NOMO-1 (cell line): ENCODE measurements around the gene CDC42EP5.
A peak's percentile ranks its signal among the peaks of the same experiment; 100 is the strongest.

ENCODE experiments used
- DNase-seq, 2 experiments: peaks; one replicate each; lab custom pipeline; 2025; ENCODE audit not compliant: unreplicated experiment in 2 of 2; lab: John Stamatoyannopoulos, UW

CDC42EP5 gene

GRCh38 chr19:54462655-54463530, 10.2 kb downstream of the CDC42EP5 start:
- peak; percentile 74 to 78 for DNase-seq

GRCh38 chr19:54462047-54462654, 10.9 kb downstream of the CDC42EP5 start:
- DNase-seq = no peak

GRCh38 chr19:54461613-54462012, 11.5 kb downstream of the CDC42EP5 start:
- no peak for DNase-seq

- no peak for DNase-seq
Measured at GRCh38 chr19:54461210-54461609, 11.9 kb downstream of the CDC42EP5 start.

- no peak for DNase-seq
Measured at GRCh38 chr19:54460230-54461005, 12.7 kb downstream of the CDC42EP5 start.

- no peak for DNase-seq
Measured at GRCh38 chr19:54459282-54460229, 13.5 kb downstream of the CDC42EP5 start.

- no peak for DNase-seq
Measured at GRCh38 chr19:54458648-54459281, 14.3 kb downstream of the CDC42EP5 start.

GRCh38 chr19:54457773-54458647, 15.1 kb downstream of the CDC42EP5 start:
- DNase-seq = no peak

GRCh38 chr19:54456423-54457373, 16.4 kb downstream of the CDC42EP5 start:
- no peak for DNase-seq

- DNase-seq = no peak
Measured at GRCh38 chr19:54455786-54456422, 17.2 kb downstream of the CDC42EP5 start.

- no peak for DNase-seq
Measured at GRCh38 chr19:54454781-54455675, 18.1 kb downstream of the CDC42EP5 start.

- DNase-seq = no peak
Measured at GRCh38 chr19:54453921-54454780, 18.9 kb downstream of the CDC42EP5 start.

- DNase-seq = no peak
Measured at GRCh38 chr19:54452626-54453025, 20.5 kb downstream of the CDC42EP5 start.

GRCh38 chr19:54451997-54452396, 21.1 kb downstream of the CDC42EP5 start:
- no peak for DNase-seq

- peak; percentile 19 to 23 for DNase-seq
Measured at GRCh38 chr19:54451331-54451871, 21.7 kb downstream of the CDC42EP5 start.
